NAMALWA (cell line): ENCODE measurements around the gene B9D2.
A peak's percentile ranks its signal among the peaks of the same experiment; 100 is the strongest.
"Not testable (repeated sequence)": the region's sequence is repeated elsewhere in the genome, so short reads cannot be mapped to it uniquely, and the experiment has no call there.

Source experiments
- DNase-seq: peaks from one replicate; pipeline ENCODE4 v3.0.0-alpha.2; 2015; ENCODE audit warnings: low spot score

Gene B9D2

DNA sequence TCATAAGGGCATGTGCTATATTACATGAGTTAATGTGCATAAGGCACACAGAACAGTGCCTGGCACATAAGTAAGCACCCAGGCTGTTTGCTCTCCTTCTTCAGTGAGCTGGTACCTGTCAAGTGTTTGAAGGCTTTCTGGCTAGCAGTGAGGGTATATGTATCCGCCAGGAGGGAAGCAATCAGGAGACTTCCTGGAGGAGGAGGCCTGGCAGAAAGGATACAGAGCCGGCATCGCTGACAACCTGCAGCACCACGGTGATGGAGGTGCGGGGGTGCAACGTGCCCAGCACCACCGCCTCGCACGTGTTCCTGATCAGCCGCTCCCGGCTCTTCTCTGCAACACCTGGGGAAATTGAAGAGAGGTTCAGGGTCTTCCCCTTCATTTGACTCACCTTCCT lies 27.7 kb upstream of the B9D2 start:
- DNase-seq: no peak

DNA sequence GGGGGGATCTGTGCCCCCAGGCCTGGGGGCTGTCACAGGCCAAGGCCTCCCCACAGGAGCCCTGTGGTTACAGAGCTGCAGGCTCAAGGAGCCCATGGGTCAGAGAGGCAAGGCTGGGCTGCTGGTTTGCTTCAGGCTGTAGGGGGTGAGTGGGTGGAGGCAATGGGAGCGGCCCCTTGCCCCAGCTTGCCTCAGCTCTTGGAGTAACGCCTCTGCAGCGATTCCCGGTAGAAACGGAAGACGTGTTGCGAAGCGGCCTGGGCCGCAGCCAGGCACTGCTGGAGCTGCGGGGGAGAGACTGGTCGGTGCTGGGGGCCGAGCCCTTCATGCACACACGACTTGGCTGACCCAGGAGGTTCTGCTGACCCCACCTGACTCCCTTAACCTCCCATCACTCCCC lies 22.5 kb upstream of the B9D2 start:
- no peak for DNase-seq

DNA sequence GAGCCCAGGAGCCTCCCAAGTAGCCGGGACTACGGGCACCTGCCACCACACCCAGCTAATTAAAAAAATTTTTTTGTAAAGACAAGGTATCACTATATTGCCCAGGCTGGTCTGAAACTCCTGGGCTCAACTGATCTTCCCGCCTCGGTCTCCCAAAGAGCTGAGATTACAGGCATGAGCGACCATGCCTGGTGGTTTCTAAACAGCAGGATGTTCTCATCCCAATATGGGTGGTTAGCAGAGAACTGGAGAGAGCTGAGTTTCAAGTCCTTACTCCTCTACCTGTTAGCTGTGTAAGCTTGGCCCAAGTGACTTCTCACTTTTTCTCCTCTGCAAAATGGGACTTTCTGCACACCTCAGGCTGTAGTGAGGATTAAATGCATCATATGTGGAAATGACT lies 20.4 kb upstream of the B9D2 start:
- no peak for DNase-seq

DNA sequence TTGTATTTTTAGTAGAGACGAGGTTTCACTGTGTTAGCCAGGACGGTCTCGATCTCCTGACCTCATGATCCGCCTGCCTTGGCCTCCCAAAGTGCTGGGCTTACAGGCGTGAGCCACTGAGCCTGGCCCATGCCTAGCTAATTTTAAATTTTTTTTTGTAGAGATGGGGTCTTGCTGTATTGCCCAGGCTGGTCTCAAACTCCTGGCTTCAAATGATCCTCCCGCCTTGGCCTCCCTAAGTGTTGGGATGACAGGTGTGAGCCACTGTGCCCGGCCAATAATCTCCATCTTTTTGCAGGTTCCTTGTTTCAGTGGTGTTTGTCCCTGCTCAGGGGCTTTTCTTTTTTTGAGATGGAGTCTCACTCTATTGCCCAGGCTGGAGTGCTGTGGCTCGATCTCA lies 17.6 kb upstream of the B9D2 start:
- not testable (repeated sequence) for DNase-seq

DNA sequence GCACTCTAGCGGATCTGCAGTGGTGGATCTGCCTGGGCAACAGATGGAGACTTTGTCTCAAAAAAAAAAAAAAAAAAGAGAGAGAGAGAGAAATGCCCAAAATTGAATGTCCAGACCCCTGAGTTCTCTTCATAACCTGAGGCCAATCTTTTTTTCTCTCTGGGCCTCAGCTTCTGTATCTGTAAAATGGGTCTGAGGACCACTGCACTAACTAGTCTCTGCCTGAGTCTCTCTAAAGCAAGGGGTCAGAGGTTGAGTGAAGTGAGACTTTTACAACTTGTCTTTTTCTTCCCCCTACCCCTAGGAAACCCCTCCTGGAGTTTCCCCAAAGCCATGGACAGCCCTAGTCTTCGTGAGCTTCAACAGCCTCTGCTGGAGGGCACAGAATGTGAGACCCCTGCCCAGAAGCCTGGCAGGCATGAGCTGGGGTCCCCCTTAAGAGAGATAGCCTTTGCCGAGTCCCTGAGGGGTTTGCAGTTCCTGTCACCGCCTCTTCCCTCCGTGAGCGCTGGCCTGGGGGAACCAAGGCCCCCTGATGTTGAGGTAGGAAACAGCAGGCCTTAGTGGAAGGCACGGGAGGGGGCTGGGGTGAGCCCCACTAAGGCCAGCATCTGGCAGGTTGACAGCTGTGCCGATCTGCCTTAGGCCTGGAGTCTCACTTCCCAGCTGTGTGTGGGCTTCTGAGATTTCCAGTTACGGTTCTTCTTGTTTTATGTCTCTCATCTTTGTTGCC lies 14.2 kb upstream of the B9D2 start:
- DNase-seq: peak; percentile 93

DNA sequence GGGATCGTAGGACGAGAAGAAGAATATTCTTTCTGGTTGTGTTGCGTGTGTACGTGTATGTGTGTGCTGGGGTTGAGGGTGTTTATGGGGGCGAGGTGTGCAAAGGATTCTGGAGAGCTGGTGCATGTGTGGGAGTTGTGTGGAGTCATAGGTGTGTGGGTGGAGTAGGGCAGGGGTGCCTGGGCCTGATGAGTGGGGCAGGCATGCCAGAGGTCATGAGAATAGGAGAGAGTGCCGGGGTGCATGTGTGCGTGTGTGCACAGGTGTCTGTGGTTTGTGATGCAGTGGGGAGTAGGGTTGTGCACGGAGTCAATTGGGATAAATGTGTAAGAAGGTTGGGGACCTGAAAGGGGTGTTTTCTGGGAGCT lies 13.0 kb upstream of the B9D2 start:
- DNase-seq: no peak

DNA sequence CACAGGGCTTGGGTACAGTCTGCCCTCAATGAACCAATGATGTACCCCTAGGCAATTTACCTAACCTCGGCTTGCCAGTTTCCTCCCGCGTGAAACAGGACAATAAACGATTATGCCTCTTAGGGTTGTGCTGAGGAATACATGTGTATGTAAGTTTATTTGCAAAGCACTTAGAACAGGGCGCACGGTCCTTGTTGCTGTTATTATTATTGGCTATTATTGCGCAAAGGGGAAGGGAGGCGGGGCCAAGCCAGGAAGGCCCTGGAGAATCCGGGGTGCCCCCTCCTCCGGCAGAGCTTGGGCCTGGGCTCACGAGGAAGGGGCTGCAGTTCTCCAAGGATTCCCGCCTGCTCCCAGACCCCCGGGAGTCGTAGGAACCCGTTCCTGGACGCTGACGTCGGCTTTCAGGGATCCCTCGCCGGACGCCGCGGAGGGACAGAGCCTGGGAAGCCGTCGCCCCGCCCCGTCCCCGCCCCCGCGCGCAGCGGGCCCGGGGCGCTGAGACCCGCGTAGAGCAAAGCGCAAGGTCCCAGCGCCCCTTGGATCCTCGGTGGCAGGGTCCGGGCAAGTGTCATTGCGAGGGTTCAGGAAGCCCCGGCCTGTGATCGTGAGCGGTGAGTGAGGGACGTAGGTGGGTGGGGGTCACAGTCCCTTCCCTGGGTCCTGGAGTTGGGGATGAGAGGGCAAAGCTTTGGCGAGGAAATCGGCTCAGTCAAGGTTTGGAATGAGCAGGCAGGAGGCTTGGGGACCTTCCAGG lies 12.5 kb upstream of the B9D2 start, which contains the start of gene TMEM91:
Gene TMEM91 (plus strand): TSS at position 293 of the 757 bp plus-strand sequence. CDS start 1,777 bp downstream, outside the sequence.
- no peak for DNase-seq

DNA sequence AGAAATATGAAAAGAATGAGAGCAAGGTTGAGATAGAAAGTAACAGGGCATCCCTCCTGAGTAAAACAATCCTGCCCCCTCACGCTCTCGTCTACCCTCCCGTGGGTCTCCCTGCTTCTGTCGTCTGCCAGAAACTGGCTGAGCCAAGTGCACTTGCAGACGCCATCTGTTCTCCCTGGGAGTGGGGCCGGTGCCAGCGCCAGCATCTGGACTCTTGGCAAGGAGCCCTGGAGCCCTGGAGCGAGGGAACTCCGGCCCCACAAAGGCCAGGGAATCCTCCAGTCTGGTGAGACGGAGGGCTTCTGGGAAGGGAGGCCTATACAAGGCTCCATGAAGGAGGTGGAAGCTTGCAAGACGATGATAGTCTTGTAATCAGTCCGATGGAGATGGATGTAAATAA lies 10.0 kb upstream of the B9D2 start:
- no peak for DNase-seq

DNA sequence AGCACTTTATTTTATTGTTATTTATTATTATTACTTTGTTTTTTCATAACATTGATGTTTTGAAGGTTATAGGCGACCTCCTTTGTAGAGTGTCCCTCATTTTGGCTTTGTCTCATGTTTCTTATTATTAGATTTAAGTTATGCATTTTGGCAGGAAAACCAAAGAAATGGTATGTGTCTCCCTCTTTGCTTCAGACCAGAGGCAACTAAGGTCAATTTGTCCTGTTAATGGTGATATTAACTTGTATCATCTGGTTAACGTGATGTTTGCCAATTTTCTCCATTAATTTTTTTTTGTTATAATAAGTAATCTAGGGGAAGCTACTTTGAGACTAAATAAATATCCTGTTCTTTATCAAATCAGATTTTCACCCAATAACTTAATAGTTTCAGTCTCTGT lies 8.6 kb upstream of the B9D2 start:
- no peak for DNase-seq

DNA sequence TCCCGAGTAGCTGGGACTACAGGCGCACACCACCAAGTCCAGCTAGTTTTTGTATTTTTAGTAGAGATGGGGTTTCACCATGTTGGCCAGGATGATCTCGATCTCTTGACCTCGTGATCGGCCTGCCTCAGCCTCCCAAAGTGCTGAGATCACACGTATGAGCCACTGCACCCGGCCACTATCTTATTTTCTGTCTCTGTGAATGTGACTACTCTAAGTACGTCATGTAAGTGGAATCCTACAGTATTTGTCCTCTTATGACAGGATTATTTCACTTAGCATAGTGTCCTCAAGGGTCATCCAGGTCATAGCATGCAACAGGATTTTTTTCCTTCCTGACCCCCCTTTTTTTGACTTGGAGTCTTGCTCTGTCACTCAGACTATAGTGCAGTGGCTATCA lies 7.6 kb upstream of the B9D2 start:
- DNase-seq: no peak

DNA sequence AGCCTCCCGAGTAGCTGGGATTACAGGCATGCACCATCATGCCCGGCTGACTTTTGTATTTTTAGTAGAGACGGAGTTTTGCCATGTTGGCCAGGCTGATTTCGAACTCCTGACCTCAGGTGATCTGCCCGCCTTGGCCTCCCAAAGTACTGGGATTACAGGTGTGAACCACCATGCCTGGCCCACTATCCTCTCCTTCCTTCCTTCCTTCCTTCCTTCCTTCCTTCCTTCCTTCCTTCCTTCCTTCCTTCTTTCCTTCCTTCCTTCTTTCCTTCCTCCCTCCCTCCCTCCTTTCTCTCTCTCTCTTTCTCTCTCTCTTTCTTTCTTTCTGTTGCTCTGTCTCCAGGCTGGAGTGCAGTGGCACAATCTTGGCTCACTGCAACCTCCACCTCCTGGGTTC lies 7.2 kb upstream of the B9D2 start:
- not testable (repeated sequence) for DNase-seq

DNA sequence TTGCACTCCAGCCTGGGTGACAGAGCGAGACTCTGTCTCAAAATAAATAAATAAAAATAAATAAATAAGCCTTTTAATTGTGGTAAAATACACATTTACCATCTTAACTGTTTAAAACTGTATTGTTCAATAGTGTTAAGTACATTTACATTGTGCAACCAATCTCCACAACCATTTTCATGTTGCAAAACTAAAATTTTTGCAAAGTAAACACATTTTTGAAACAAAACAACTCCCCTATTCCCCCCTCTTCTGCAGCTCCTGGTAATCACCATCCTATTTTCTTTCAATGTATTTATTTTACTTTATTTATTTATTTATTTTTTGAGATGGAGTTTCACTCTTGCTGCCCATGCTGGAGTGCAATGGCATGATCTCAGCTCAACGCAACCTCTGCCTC lies 5.8 kb upstream of the B9D2 start:
- no peak for DNase-seq

DNA sequence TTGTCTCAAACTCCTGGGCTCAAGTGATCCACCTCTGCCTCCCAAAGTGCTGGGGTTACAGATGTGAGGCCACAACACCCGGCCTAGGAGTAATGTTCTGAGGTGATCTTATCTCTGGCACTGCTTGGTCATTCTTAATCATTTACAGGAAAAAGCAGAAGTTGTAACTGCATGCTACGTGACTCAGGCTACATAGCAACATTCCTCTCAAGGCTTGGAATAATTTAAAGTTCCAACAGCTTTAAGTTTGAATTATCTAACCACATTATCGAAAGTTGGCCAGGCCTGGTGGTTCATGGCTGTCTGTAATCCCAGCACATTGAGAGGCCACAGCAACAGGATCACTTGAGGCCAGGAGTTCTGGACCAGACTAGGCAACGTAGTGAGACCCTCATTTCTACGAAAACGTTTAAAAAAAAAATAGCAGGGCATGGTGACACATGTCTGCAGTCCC lies 3.9 kb upstream of the B9D2 start:
- DNase-seq: no peak

DNA sequence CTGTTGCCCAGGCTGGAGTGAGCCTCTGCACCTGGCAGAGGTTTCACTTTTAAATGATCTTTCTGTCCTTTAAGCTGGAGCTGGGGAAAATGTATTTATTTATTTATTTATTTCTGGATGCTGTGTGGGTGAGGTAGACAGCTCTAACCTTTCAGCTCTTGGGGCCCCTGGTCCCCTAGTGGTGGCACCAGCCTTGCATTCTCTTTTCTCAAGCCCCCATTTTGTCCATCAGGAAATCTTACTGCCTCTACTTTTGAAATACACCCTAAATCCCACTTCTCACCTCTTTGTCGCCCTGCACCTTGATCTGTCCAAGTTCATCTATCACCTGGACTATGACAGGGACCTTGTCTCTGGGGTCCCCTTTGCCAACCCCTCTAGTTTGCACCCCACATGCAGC lies 2.1 kb upstream of the B9D2 start:
- peak; percentile 67 for DNase-seq

DNA sequence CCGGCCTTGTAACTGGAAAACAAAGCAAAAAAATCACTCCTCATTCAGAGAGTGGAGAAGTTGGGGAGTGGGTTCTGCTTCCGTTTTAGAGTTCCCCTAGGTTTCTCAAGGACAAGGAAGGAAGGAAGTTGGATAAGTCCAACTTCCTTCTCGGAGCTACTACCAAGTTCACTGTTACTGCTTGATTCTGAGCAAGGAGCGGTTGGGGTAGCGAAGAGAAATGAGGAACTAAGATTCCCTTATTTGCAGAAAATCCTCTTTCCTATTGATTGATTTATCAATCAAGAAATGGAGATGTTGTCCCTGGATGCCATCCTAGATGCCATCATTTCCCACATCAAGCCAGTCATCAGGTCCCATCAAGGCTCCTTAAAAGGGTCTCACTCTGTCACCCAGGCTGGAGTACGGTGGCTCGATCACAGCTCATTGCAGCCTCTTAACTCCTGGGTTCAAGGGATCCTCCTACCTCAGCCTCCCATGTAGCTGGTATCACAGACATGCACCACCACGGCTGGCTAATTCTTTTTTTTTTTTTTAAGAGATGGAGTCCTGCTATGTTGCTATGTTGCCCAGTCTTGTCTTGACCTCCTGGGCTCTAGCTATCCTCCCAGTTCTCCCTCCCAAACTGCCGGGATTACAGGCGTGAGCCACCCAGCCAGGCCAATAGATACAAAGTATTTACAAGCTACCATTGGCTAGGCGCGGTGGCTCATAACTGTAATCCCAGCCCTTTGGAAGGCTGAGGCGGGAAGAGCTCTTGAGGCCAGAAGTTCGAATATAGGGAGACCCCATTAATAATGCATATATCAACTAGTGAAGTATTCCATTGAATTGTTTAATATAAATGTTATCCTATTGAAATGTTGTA lies 809 bp upstream of the B9D2 start:
- no peak for DNase-seq

DNA sequence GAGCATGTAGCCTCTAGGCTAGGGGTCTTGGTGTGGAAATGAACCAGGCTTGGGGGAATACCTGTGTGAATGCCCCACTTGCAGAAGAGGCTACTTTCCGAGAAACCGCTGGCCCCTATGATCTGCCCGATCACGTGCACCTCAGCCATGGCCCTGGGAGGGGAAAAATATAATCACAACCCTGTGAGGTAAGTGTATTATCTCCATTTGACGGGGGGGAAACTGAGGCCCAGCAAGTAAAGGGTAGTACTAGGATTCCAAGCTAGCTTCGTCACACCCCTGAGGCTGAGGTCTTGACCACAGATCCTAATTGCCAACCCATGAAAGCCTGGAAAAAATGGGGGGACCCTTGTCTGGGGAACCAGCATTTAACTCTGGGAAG lies 587 bp downstream of the B9D2 start:
- no peak for DNase-seq

DNA sequence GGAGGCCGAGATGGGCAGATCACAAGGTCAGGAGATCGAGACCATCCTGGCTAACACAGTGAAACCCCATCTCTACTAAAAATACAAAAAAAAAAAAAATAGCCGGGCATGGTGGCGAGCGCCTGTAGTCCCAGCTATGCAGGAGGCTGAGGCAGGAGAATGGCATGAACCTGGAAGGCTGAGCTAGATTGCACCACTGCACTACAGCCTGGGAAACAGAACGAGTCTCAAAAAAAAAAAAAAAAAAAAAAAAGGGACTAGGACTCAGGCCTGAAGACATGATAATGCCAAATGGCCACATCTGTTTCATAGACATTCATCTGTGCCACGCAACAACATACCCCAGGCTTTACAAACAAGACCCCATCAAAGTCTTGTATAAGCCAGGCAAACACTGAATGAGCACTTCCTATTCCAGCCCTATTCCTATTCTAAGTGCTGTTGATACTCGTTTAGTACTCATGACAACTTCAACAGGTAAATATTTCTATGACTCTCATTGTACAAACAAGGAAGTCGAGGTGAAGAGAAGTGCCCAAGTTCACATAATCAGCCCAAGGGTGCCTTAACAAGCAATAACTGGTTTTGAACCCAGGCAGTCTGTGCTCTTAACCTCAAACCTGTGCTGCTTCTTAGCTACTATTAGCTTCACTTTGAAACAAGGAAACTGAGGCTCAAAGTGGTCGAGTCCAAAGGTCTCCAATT lies 1.7 kb downstream of the B9D2 start:
- peak; percentile 28 for DNase-seq

DNA sequence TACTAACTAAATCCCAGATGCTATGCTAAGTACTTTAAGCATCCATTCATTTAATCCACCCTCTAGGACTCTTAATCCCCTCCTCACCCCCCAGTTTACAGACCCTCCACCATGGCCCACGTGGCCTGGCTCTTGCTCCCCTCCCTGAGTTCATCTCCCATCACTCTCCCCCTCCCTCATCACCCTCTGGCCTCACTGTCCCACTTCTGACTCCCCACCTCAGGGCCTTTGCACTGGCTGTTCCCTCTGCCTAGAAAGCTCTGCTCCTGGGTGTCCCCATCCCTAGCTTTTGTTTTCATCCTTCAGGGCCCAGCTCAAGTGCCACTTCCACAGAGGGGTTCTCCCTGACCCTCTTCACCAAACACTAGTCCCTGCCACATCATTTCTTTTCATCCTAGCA lies 4.2 kb downstream of the B9D2 start:
- DNase-seq: no peak

DNA sequence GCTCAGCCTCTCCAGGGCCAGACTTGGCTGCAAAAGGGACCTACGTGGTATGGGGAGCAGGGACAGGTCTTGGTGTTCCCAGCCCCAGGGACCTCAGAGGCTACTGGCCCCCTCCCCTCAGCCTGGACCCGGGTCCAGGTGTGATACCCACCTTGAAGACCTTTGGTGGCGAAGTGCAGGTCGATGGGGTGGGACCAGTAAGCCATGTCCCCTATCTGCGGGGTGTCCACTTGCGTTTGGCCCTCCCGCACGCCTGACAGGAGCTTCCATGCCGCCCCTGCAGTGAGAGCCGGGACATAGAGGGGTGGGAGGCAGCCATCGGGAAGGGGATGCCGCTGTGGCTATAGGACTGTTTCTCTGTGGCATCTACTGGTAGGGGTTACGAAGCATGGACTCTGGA lies 6.2 kb downstream of the B9D2 start:
- DNase-seq: no peak

DNA sequence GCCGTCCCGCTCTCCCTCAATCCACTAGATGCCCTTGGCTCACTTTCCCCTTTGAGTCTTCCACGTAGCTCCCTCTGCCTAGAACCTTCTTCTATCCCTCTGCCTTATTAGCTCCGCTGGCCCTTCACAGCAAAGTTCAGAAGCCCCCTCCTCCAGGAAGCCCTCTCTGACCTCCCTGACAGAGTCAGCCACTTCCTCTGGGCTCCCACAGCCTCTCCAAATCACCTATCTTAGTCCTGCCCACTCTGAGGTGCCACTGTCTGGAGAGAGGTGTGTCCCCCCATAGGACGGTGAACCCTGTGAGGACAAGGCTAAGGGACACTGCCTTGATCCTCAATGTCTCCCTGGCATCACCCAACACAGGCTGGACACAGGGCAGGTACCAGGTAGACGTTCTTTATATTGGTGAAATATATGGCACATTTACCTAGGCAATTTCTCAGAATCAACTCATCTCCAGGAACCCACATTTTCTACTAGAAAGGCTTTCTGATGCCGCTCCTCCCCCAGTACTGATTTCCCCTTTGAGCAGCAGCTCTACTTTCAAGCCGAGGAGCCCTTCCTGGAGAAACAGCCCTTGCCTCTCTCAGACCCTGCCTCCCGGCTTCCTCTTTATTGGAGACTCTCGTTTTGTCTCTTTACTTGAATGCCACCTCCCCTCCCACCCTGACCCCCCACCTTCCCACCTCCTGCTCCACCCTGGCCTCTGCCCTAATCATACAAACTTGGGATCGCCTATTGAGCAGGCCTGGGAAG lies 6.8 kb downstream of the B9D2 start:
- no peak for DNase-seq

DNA sequence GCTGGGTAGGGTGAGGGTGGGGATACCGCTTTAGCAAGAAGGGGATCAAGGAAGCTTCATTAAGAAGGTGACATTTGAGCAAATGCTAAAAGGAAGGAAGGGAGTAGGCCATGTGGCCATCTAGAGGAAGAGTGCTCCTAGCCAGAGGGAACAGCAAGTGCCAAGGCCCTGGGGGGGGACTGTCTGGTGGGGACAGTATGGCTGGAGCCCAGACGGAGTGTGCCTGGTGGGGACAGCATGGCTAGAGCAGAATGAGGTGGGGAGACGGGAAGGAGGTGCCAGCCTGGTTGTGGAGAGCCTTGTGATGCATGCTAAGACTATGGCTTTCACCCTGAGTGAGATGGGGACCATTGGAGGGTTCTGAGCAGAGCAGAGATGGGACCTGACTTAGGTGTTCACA lies 8.1 kb downstream of the B9D2 start:
- no peak for DNase-seq
